Thyroid gland (tissue), 4 donors: ENCODE results near the gene LTA4H.

ENCODE experiments used
- CTCF ChIP-seq, 6 experiments: fragments of 200-600 bp in 3 of 6; fragments of 450-650 bp in 3 of 6; sonication (generic) in 3 of 6; IDR thresholded peaks; one replicate each; pipeline ENCODE4 v1.5.1; 2016 to 2019; ENCODE audit warnings: antibody characterized with exemption in 6 of 6, mild to moderate bottlenecking in 2 of 6, inconsistent platforms in 1 of 6, moderate library complexity in 1 of 6
- POLR2A ChIP-seq, 2 donors: fragments of 450-650 bp; IDR thresholded peaks; one replicate each; pipeline ENCODE4 v1.6.1; 2017; ENCODE audit warnings: antibody characterized with exemption in 2 of 2, mild to moderate bottlenecking in 2 of 2, moderate library complexity in 1 of 2

GRCh38 chr12:95986635-95987570, 48.5 kb downstream of the LTA4H start:
- TF ChIP-seq CTCF (IDR thresholded peaks at IDR 0.05) (no peak), POLR2A (IDR thresholded peaks at IDR 0.05) (no peak)
